Right lung (tissue), 5 donors: ENCODE data around the gene KRT4. TPM values are rescaled to one million over a fixed set of nuclear protein-coding genes. Genes with fewer than 3 reads are reported as not detected.
"Not testable (repeated sequence)": the region's sequence is repeated elsewhere in the genome, so short reads cannot be mapped to it uniquely, and the experiment has no call there.

Source experiments
- DNase-seq, 2 donors: peaks; one replicate each; pipeline ENCODE4 v3.0.0-alpha.2; 2013
- polyA plus RNA-seq, 5 donors: library from polyadenylated mRNA; unstranded; fragments of 120-200 nt; gene quantifications; one replicate each; pipeline versions ENCODE4 v1.2.1 to v1.2.3, GENCODE V29; 2013; ENCODE audit warnings: inconsistent platforms in 1 of 5, low replicate concordance in 1 of 5; ENCODE audit not compliant: insufficient read length in 5 of 5, insufficient read depth in 1 of 5

Gene KRT4
- polyA plus RNA-seq, 5 donors, result 1.3 to 6.2 (median 2.8) TPM

- DNase-seq, result no peak
Measured at GRCh38 chr12:52776435-52776834, 37.5 kb downstream of the KRT4 start.

DNA sequence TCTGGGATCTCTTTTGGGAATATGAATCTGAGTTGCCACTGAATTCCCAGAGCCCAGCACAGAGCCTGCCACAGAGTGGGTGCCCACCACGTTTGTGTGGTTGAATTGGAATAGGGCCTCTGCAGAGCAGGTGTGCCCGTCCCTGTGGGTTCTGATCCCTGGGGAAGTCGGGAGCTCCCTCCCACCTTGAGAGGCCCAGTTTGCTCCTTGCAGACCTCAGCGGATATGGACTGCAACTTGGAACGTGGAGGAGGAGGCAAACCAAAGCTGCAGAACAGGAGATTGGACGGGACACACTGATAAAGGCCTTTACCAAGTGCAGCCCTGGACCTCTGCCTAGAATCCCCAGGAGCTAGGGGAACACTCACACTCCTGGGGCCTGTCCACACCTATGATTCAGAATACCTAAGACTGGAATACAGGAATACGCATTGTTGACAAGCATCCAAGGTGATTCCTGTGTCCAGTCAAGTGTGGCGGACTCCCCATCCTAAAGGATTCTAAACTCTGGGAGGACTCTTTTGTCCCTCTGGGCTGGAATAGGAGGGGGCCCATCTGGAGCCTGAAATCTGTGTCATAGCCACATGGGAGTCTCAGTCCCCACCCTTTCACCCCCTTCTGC lies 39.2 kb downstream of the KRT4 start:
- no peak for DNase-seq

- DNase-seq, result no peak
Measured at GRCh38 chr12:52772772-52773171, 41.1 kb downstream of the KRT4 start.

- DNase-seq, result no peak
Measured at GRCh38 chr12:52772188-52772587, 41.7 kb downstream of the KRT4 start.

DNA sequence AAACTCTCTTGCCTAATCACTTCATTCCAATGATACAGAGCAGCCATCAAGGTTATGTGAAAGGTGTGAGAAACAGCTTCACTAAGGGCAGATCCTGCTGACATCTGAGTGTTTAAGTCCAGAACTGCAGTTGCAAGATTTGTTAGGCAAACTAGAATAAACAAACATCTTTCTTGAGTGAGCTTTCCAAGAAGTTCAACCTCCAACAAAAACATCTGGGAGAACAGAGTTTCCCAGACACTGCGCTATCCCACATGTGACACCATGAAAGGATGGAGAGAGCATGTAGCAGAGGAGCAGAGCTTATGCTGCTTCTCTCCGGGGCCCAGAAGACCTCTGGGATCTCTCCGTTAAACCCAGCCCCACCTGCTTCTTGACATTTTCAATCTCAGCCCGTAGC lies 42.4 kb downstream of the KRT4 start:
- no peak for DNase-seq

DNA sequence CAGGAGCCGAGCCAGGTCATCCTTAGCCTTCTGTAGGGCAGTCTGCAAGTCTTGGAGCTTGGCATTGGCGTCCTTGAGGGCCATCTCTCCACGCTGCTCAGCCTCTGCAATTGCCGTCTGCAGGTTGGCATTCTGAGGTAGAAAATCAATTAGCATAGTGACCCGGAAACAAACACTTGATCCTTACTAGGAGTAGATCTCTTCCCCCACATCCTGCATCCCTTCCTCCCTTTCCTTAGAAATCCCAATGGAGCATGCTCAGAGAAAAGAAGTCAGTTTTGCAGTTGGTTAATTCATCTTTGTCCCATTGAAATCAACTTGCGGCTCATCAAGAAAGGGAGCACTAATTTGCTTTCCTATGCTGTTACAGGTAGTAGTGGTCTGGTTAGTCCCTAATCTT lies 42.8 kb downstream of the KRT4 start:
- no peak for DNase-seq

DNA sequence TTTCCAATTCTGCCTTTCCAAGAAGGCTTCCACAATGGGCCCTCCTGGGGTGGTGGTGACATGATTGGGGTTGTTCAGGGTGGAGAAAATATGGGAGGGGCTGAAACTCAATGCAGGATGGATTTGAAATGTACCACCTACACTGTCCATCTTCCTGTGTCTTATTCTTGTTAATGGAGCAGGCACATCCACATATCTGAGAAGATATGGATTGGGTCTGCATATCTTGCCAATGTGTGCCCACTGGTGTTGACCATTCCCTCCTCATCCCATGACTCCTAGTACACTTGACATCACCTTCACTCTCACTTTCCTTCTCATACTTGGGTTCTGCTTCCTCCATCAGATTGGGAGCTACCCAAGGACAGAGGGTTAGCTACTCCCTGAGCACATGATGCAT lies 44.0 kb downstream of the KRT4 start:
- no peak for DNase-seq

DNA sequence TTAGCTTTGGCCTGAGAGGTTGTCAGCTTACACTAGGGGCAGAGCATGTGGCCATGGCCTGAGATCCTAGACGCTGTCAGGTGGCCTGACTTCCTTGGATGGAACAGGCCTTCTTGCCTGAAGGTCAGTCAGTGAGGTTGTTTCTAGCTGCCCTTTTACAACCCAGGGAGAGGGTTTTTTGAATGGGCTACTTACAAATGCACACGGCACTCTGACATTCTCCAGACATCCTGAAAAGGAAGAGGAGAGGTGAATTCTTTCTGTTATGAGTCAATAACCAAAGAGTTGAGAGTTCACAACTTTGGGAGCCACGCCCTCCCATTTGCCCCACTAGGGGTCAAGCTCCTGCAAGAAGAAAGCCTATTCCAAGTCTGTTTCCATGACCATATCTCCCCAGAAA lies 44.6 kb downstream of the KRT4 start:
- no peak for DNase-seq

GRCh38 chr12:52768479-52769200 lies 45.3 kb downstream of the KRT4 start:
- no peak for DNase-seq

DNA sequence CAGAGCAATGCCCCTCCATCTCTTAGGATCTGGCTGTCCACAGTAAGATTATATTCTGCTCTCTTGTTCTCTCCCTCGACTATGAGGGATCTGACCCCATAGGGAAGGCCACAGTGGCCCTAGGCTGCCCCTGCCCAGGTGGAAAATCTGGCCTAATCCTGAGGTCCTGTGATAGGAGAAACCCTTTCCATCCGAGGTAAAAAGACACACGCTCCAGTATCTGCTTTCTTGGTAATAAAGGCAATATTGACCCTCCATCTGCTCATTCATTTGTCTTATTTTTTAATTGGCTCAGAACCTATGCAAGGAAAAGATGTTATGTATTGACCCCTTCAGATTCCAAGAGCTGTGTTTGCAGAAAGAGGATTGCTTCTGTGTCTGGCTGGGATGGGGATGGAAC lies 46.5 kb downstream of the KRT4 start:
- DNase-seq, result no peak

GRCh38 chr12:52767020-52767379 lies 46.9 kb downstream of the KRT4 start:
- DNase-seq, result no peak

- DNase-seq, result no peak
Measured at GRCh38 chr12:52766351-52767019, 47.4 kb downstream of the KRT4 start.

DNA sequence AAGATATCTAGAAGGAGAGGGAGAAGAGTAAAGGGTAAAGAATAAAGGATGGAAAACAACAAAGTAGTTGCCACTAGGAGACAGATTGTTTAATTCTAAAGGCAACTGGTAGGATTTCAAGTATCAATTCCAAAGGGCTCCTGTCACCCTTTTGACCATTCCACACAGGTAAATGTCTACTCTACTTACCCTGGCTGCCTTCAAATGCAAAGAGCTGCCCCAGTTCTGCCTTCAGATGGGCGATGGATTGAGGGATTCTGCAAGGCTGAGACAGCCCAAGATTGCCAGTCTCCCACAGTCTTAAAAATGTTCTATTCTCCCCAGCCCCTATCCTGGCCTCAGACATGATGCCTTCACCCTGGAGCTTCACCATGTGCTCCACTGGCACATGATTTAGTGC lies 48.2 kb downstream of the KRT4 start:
- no peak for DNase-seq

DNA sequence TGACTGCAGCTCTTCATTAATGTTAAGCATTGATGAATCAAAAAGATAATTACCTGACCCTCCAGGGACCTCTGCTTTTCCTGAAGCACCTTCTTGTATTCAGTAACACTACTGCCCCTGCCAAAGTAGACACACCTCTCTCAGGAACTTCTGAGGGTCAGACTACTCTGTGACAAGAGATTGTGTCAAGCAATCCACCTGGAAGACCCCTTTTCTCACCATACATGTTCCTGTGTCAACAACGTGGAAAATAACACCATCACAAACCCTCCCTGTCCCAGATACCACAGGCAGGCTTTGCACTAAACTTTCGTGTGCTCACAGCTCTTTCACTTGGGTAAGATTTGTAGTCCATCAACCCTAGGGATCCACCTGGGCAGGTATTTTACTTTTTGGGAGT lies 49.9 kb downstream of the KRT4 start:
- DNase-seq, result no peak

- no peak for DNase-seq
Measured at GRCh38 chr12:52763036-52763659, 50.8 kb downstream of the KRT4 start.

DNA sequence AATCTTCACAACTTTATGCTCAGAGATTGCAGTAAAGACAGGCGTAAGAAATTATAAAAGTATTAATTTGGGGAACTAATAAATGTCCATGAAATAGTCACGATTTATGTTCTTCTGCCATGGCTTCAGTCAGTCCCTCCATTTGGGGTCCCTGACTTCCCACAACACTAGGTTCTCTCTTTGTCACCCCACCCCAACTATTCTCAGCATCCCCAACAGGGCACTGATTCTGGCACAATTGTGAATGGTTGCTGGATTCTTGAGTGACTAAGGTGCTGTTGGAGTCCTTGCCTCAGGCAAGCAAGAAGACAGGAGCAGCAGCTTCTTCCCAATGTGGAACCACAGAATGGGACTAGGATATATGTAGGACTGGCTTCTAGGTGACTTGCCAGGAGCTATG lies 52.1 kb downstream of the KRT4 start:
- no peak for DNase-seq

DNA sequence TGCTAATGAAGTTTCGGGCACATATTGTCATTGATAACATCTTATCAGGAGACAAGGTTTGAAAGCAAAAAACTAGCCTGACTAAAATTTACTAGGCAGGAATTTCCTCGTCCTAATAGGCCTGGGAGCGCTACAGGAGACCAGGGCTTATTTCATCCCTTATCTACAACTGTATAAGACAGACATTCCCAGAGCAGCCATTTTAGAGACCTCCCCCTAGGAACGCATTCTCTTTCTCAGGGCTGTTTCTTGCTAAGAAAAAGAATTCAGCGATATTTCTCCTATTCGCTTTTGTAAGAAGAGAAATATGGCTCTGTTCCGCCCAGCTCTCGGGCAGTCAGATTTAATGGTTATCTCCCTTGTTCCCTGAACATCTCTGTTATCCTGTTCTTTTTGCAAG lies 52.7 kb downstream of the KRT4 start:
- DNase-seq, result not testable (repeated sequence)

- no peak for DNase-seq
Measured at GRCh38 chr12:52760623-52761022, 53.3 kb downstream of the KRT4 start.

GRCh38 chr12:52759695-52760094 lies 54.2 kb downstream of the KRT4 start:
- no peak for DNase-seq

- DNase-seq, result no peak
Measured at GRCh38 chr12:52759218-52759617, 54.7 kb downstream of the KRT4 start.

DNA sequence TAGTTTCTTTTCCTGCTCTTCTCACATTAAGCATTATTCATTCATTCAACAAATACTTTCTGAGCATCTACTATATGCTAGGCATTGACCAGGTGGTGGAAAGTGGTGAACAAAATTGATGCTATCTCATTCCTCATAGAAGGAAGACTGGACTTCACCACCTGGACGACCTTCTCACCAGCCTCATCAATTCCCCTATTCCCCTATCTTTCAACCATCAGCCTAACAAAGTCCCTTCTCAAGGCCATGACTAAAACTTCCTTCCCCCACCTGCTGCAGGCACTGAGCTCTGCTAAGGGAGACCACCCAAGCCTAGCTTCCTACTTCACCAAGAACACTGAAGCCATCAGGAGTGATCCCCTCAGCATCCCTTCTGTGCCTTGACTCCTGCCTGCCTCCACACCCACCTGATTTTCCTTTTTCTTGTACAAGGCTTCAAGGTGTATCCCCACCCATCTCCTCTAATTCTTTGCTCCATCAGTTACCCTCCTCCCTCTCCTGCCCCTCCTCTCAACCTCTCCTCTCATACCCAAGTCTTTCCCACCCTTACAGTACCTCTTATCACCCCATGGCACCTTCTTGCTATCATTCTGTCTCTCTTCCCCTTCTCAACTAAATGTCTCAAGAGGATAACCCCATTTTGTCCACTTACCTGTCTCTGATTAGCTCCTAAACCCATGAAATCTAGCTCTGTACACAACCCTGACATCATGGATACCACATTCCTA lies 56.3 kb downstream of the KRT4 start:
- no peak for DNase-seq
